Inflammatory macrophage treated with lipopolysaccharide for 4 hours (primary cell): ENCODE results near the gene DISP2.

Experiments used
- DNase-seq: peaks from one replicate; pipeline ENCODE4 v3.0.0-alpha.2; 2020

DISP2 gene

GRCh38 chr15:40366457-40367370 lies 8.7 kb downstream of the DISP2 start:
- DNase-seq: no peak

DNA sequence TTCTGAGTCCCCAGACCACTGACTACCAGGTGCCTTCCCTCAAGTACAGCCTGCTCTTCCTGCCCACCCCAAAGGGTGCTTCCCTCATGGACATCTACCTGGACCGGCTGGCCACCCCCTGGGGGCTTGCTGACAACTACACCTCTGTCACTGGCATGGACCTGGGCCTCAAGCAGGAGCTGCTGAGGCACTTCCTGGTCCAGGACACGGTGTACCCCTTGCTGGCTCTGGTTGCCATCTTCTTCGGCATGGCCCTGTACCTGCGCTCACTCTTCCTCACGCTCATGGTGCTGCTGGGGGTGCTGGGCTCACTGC lies 9.3 kb downstream of the DISP2 start:
- DNase-seq: no peak

GRCh38 chr15:40367686-40368611 lies 9.9 kb downstream of the DISP2 start:
- DNase-seq: peak; percentile 91

- DNase-seq: no peak
Measured at GRCh38 chr15:40368719-40369473, 10.9 kb downstream of the DISP2 start.

GRCh38 chr15:40369474-40369869 lies 11.5 kb downstream of the DISP2 start:
- DNase-seq: no peak

DNA sequence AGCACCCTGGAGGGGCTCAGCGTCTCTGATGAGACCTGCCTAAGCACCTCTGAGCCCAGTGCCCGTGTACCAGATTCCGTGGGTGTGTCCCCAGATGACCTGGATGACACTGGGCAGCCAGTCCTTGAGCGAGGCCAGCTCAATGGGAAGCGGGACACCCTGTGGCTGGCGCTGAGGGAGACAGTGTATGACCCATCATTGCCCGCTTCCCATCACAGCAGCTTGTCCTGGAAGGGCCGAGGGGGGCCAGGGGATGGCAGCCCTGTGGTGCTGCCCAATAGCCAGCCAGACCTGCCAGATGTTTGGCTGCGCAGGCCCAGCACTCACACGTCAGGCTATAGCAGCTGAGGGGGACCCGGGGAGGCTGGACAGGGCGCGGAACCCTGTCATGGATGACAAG lies 12.0 kb downstream of the DISP2 start:
- DNase-seq: no peak

DNA sequence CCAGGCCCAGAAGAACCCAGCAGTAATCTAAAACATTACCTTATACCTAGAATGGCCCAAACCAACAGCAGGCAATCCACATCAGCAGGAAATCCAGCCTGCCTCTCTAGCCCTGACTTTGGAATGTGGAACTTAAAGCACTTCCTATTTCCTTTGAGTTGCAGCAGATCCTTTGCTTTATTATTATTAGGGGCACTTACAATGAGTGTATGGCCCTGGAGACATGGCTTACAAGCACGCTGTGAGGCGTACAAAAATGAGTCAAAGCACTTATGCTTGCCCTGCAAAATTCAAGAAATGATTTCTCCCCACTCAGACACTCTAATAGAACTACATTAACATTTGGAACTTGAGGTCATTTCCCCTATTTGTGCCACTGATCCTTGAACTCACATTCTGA lies 15.0 kb downstream of the DISP2 start:
- peak; percentile 38 for DNase-seq

GRCh38 chr15:40377606-40378005 lies 19.6 kb downstream of the DISP2 start:
- DNase-seq: no peak

DNA sequence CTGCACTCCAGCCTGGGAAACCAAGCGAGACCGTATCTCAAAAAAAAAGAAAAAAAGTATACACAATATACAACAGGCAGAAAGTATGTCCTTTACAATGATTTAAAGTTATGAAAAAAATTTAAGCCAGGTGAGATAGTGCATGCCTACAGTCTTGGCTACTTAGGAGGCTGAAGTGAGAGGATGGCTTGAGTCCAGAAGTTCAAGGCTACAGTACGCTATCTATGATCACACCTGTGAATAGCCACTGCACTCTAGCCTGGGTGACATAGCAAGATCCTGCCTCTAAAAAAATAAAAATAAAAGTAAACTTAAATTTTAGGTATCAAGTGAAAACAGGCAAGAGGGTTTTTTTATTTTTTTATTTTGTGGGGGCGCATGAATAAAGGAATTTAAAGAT lies 21.4 kb downstream of the DISP2 start:
- DNase-seq: no peak

- peak; percentile 91 for DNase-seq
Measured at GRCh38 chr15:40379853-40380252, 21.8 kb downstream of the DISP2 start.

- no peak for DNase-seq
Measured at GRCh38 chr15:40380636-40381035, 22.6 kb downstream of the DISP2 start.

DNA sequence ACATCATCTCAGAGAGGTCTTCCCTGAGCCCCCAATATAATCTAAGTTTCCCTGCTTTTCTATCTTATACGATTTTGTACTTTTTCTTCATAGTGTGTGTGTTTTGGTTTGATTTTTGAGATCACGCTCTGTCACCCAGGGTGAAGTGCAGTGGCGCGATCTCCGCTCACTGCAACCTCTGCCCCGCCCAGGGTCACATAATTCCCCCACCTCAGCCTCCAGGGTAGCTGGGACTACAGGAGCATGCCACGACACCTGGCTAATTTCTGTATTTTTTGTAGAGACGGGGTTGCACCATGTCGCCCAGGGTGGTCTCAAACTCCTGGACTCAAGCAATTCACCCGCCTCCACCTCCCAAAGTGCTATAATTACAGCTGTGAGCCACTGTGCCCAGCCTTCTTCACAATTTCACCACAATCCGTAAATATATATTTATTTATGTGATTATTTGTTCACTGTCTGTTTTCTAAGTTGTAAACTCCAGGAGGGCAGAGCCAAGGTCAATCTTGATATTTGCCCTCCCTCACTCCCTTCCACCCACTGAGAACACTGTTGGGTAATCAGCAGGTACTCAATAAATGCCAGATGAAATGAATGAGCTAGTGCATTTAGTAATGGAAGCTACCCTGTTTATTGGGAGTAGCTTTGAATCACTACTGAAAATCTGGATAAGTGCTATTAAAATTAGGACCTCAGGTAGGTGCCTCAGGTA lies 24.0 kb downstream of the DISP2 start:
- DNase-seq: no peak

DNA sequence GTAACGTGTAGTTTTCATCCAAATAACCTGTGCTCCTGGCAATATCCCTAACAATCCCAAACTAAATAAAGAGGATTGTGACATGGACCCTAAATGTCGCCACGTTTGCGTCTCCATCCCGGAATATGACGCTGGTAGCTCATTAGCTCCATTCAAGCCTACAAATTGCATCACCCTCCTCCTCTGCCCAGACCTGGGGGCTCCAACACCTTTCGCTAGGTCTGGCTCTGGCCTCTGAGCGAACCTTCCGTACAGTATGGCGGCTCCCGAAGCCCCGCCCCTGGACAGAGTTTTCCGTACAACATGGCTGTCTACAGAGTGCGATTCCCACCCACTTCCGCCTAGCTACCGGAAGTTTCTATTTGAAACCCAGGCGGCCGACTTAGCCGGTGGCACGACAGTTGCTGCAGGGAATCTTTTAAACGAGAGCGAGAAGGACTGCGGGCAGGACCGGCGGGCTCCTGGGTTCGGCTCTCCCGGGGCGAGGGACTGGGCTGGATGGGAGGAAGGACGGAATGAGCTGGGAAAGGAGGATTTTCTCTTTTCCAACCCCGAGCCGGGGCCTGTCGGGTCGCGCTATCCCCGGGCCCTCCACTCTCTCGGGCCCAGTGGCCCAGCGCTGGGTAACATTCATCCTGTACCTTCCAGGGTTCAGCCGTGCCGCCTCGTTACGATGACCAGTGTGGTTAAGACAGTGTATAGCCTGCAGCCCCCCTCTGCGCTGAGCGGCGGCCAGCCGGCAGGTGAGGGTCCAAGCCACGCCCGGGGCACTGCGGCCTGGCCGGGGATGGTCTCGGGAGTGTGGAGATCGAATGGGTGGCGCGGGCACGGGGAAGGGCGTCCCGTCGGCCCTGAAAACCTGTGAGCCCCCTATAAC lies 24.8 kb downstream of the DISP2 start, which contains the start of gene KNSTRN:
KNSTRN (plus strand) TSS at position 142 of the 877 bp plus-strand sequence; CDS start at position 257, 115 bp downstream.
- DNase-seq: peak; percentile 94

DNA sequence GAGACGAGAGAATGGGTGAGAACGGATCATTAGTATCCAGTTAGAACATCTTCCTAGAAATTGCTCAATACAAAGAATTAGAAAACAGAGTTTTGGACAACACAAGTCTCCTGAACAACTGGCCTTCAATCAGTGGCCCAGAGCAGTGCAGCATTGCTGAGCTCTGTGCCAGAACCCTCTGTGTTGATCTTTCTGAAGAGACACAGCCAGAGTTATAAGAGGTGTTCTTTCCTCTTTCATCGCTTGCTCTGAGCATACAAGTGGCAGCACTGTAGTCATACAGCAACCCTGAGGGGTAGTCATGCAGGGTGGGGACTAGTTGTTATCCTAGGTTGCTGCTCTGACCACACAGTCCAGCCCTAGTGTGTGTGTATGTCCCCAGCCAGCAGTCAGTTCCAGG lies 28.5 kb downstream of the DISP2 start:
- no peak for DNase-seq

GRCh38 chr15:40388941-40389823 lies 31.2 kb downstream of the DISP2 start:
- DNase-seq: peak; percentile 97

DNA sequence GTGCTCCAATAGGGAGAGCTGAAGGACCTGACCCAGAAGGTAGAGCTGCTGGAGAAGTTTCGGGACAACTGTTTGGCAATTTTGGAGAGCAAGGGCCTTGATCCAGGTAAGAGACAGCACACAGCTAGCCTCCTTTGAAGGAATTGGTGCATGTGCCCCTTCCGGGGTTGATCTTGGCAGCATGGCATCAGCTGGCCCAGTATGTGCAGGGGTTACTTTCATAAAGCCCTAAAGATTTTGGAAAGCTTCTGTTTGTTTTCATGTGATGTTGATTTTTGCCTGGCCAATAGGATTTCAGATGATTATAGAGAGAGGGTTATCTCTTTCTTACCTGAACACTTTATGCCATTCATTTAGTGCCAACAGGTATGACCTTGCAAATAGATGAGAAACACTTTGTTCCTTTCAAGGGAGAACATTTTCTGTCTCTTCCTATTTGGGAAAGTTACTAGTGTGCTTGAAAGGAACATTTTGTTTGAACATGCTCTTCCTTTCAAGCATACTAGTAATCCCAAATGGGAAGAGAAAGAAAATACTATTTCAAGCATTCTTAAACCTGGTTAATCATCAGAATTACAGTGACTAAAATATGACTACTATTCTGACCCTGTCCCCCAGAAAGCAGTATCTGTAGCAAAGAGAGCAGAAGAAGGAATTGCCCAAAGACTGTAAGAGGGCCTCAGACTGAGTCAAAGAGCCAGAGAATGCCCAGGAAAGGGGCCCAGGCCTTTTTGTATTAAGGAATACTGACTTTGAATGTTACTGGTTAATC lies 32.0 kb downstream of the DISP2 start:
- DNase-seq: no peak

DNA sequence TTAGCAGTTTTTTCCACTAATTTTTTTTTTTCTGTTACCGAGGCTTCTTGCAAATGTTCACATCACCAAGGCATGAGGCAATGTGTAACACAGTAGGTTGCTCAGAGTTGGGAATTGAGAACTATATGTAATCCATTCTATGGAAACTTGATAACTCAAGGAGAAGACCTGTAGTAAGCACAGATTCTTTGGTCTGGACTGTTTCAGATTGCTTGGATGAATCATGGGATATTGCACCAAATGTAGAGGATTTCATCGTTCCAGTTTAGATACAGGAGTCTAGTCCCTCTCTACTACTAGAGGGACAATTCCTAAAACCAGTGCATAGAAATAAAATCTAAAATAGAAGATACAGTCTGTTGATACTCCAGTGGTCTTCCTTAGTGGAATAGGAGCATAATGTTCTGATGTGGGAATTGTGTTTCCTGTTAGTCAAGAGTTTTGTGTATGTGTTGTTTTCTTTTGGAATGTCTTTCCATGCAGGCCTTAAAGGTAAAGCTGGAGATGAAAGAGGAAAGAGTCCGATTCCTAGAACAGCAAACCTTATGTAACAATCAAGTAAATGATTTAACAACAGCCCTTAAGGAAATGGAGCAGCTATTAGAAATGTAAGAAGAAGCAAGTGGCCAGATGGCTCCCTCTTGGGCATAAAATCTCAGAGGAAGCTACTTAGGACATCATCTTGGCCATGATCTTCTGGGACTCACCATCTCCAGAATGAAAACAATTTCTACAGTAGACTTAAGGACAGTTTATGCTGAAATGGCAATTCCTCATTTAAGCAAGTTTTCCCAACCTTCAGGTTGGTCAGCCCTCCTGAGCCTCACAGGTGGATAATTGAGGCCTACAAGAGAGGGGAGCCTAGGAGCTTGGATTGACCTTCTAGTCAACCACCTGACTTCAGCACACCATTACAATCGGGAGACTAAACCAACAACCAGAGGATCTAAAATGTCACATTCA lies 35.2 kb downstream of the DISP2 start:
- DNase-seq: peak; percentile 45
